ENCODE measurements around the gene SORCS2. TPM values are rescaled to one million over a fixed set of nuclear protein-coding genes. Genes with fewer than 3 reads are reported as not detected.

The SORCS2 gene
- total RNA-seq, 4 donors from 2014 or later = 1.1 to 2.5 (median 2.0) TPM

DNA sequence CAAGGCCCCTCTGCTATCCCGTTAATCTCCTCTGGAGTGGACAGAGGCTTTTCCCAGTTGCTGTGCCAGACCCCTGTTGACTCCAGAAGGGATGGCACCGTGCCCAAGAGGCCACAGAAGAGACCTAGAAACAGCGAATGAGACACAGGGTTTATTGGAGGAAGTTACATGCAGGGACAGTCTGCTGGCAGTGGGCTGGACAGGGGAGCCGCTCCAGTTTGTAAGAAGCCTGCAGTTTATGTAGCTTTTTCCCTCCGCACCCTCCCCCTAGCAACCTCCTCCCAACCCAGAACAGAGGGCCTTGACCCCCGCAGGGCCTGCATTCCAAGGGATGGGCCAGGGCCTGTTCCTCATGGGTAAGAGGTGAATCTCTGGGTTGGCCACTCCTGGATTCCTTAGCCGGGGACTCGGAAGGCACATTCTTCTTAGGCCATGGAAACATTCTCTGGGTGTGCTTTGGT is 459.2 kb downstream of the SORCS2 start:
- H3K36me3 ChIP-seq = no peaks in the 10 kb centered on the region
- 15 to 46% methylated on average over 5 of the region's 8 CpGs for WGBS, 2 donors
- no peak for DNase-seq
- intact Hi-C loops (cut with DNase I) = no loop called here
- H3K27me3 ChIP-seq = peaks cover 0 to 36% (median 0%) of the 10 kb centered on the region in 4 donors
- H3K9me3 ChIP-seq = no peaks in the 10 kb centered on the region
- peaks cover 12 to 69% (median 22%) of the 10 kb centered on the region in 3 donors for H3K4me1 ChIP-seq
- TF ChIP-seq, protein P1, sequence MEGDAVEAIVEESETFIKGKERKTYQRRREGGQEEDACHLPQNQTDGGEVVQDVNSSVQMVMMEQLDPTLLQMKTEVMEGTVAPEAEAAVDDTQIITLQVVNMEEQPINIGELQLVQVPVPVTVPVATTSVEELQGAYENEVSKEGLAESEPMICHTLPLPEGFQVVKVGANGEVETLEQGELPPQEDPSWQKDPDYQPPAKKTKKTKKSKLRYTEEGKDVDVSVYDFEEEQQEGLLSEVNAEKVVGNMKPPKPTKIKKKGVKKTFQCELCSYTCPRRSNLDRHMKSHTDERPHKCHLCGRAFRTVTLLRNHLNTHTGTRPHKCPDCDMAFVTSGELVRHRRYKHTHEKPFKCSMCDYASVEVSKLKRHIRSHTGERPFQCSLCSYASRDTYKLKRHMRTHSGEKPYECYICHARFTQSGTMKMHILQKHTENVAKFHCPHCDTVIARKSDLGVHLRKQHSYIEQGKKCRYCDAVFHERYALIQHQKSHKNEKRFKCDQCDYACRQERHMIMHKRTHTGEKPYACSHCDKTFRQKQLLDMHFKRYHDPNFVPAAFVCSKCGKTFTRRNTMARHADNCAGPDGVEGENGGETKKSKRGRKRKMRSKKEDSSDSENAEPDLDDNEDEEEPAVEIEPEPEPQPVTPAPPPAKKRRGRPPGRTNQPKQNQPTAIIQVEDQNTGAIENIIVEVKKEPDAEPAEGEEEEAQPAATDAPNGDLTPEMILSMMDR (IDR thresholded peaks at IDR 0.05) = no peak
- no peak for TF ChIP-seq POLR2A (IDR thresholded peaks at IDR 0.05)
- H3K4me3 ChIP-seq = no peak overlapping the region
- peak overlapping the region in 3 of 4 donors; percentile 16 to 55 (median 23) for H3K27ac ChIP-seq

DNA sequence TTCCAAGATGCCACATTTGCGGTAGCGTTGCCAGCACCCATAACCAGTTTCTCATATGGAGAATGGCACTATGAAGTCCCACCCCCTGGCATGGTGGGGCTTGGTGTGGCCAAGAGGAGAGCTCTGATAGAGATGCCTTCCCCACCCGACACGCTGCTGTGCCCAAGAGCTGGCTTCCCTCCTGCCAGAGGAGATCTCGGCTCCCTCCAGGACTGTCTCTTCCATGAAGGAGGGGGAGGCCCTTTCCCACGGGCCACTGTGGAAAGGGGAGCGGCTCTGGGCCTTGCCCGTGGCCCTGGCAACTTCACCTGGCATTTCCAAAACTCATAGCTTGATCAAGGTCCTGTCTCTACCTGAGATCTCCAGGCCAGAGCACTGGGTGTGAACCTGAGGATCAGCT is 459.7 kb downstream of the SORCS2 start:
- H3K9me3 ChIP-seq = no peaks in the 10 kb centered on the region
- H3K36me3 ChIP-seq = no peaks in the 10 kb centered on the region
- intact Hi-C loops (cut with DNase I) = no loop called here
- H3K4me3 ChIP-seq = no peak overlapping the region
- 22 to 26% methylated on average over 3 to 4 of the region's 8 CpGs for WGBS, 2 donors
- H3K27me3 ChIP-seq = peaks cover 0 to 36% (median 0%) of the 10 kb centered on the region in 4 donors
- peak overlapping the region; percentile 16 to 55 (median 30) for H3K27ac ChIP-seq
- H3K4me1 ChIP-seq = peaks cover 12 to 69% (median 22%) of the 10 kb centered on the region in 3 donors
- TF ChIP-seq, protein P1 (IDR thresholded peaks at IDR 0.05) = no peak
- no peak for TF ChIP-seq POLR2A (IDR thresholded peaks at IDR 0.05)
- DNase-seq = no peak

DNA sequence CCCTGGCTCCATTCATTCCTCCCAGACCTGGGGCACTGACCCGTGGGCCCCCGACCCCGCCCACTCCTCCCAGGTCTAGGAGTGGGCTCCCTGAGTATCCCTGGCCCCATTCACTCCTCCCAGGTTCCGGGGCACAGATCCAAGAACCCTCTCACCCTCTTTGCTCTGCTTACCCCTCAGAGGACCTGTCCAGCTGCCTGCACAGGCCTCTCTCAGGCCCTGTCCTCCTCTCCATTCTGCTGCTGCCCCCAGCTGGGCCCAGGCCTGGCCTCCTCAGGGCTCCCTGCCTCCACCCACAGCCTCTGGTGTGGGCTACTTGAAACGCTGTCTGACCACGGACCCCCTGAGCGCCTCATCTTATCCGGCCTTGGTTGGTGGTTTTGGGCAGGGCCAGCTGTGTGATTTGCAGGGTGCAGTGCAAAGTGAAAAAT is 460.1 kb downstream of the SORCS2 start:
- H3K27me3 ChIP-seq = peaks cover 0 to 36% (median 0%) of the 10 kb centered on the region in 4 donors
- no peak overlapping the region for H3K4me3 ChIP-seq
- H3K4me1 ChIP-seq = peaks cover 12 to 69% (median 22%) of the 10 kb centered on the region in 3 donors
- H3K36me3 ChIP-seq = no peaks in the 10 kb centered on the region
- no peaks in the 10 kb centered on the region for H3K9me3 ChIP-seq
- peak overlapping the region; percentile 16 to 55 (median 30) for H3K27ac ChIP-seq
- TF ChIP-seq, protein P1 (IDR thresholded peaks at IDR 0.05) = no peak
- no peak for TF ChIP-seq POLR2A (IDR thresholded peaks at IDR 0.05)
- 65 to 79% methylated on average over 6 to 8 of the region's 8 CpGs for WGBS, 2 donors
- no peak for DNase-seq
- intact Hi-C loops (cut with DNase I) = no loop called here

DNA sequence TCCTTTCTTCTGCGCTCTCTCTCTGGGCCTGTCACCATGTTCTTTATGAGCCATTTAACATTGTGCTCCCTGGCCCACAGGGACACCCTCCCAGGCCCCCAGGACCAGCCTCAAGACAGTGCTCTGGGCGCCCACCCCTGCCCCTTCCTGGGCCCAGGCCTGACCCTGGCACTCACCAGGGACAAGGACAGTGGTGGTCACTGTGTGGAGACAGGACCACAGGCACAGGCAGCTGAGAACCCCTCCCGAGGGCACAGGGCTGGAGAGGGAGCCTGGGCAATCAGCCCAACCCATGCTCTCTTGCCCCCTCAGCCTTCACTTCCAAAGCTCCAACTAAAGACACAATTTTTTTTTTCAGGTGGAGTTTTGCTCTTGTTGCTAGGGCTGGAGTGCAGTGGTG is 460.6 kb downstream of the SORCS2 start:
- no peak for TF ChIP-seq POLR2A (IDR thresholded peaks at IDR 0.05)
- TF ChIP-seq, protein P1 (IDR thresholded peaks at IDR 0.05) = no peak
- H3K27ac ChIP-seq = no peak overlapping the region
- H3K4me1 ChIP-seq = peaks cover 12 to 69% (median 22%) of the 10 kb centered on the region in 3 donors

DNA sequence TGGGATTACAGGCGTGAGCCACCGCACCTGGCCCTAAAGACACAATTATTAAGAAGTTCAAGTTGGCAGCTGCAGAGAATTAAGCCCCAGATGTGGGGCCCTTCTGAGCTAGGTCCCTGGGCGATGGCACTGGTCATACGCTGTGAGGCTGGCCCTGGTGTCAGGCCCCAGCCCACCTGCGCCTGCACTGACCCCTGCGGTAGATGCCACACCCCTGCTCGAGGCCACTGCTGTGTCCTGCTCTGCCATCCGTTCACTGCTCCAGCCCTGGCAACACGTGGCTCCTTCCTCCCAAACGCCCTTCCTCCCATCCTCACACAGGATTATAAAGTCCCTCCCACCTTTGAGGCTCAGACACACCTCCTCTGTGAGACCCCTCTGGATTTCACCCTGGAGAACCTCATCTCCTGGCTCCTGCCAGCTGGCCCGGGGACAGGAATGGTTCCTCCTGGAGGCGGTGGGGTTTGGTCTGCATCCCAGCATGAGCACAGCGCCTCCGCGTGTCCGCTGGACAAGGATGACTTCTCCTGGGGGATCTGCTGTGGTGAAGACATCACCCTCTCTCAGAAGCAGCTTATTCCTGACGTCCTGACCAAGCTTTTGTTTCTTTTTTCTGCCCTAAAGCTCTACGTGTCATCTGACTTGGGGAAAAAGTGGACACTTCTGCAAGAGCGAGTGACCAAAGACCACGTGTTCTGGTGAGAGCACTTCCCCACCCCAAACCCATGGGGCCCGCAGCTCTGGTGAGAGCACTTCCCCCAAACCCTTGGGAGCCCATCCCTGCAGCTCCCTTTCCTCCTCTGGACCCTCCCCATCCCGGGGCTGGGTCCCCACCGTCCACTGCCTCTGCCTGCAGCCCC is 461.4 kb downstream of the SORCS2 start:
- Histone ChIP-seq H3K27ac (peak overlapping the region in 1 of 4 donors; percentile 13), H3K36me3 (no peaks in the 10 kb centered on the region), H3K27me3 (peaks cover 0 to 36% (median 0%) of the 10 kb centered on the region in 4 donors), H3K4me3 (peak overlapping the region in 1 of 4 donors; percentile 6), H3K4me1 (peaks cover 12 to 65% (median 22%) of the 10 kb centered on the region in 3 donors), H3K9me3 (no peaks in the 10 kb centered on the region)
- intact Hi-C loops (cut with DNase I) = no loop called here
- no peak for DNase-seq
- TF ChIP-seq, protein P1 (IDR thresholded peaks at IDR 0.05) = no peak
- TF ChIP-seq POLR2A (IDR thresholded peaks at IDR 0.05) = no peak
- 68 to 81% methylated on average over 16 to 17 of the region's 23 CpGs for WGBS, 2 donors

More for the DNA sequence above, 460.6 kb downstream of the SORCS2 start:
- Histone ChIP-seq H3K36me3 (no peaks in the 10 kb centered on the region), H3K9me3 (no peaks in the 10 kb centered on the region), H3K4me3 (no peak overlapping the region), H3K27me3 (peaks cover 0 to 36% (median 0%) of the 10 kb centered on the region in 4 donors)
- WGBS, 2 donors = no CpG with 5 or more reads among the region's 3 CpGs
- no peak for DNase-seq
- intact Hi-C loops (cut with DNase I) = no loop called here

All from esophagus squamous epithelium (tissue), 5 donors.